ENCODE data around the gene DENND4B.

- TF ChIP-seq CTCF (IDR thresholded peaks at IDR 0.05; ENCODE audit: insufficient read depth, low read length, poor library complexity, severe bottlenecking) (no peak), EZH2phosphoT487 (conservative IDR thresholded peaks at IDR 0.05; ENCODE audit: low read length) (no peak)
Observed at GRCh38 chr1:153936011-153936802, 10.3 kb downstream of the DENND4B start.

All from SU-DHL-6 (cell line).